Mesendoderm (in vitro differentiated cells): ENCODE measurements around the gene CLDN2.

Experiments
- DNase-seq: peaks from one replicate; pipeline ENCODE4 v3.0.0; 2013
- H2AK5ac ChIP-seq: 2 replicates; pipeline ENCODE4 v1.6.1; 2013; ENCODE audit warnings: low read length, inconsistent platforms
- H2BK120ac ChIP-seq: 2 replicates; pipeline ENCODE4 v1.6.1; 2013; ENCODE audit warnings: low read depth, mild to moderate bottlenecking, low read length, moderate library complexity, mixed read lengths
- H2BK15ac ChIP-seq: replicated peaks from 2 replicates; pipeline ENCODE4 v1.6.1; 2013; ENCODE audit warnings: low read depth, mild to moderate bottlenecking, moderate library complexity
- H2BK5ac ChIP-seq: 2 replicates; pipeline ENCODE4 v1.6.1; 2013; ENCODE audit warnings: low read length, inconsistent platforms
- H3K18ac ChIP-seq: 2 replicates; pipeline ENCODE4 v1.6.1; 2013; ENCODE audit warnings: mild to moderate bottlenecking, low read length, mixed read lengths
- H3K23ac ChIP-seq: one replicate; pipeline ENCODE4 v1.6.1; 2013; ENCODE audit warnings: low read length
- H3K27ac ChIP-seq: 2 replicates; pipeline ENCODE4 v1.5.1; 2013; ENCODE audit warnings: low read depth, mild to moderate bottlenecking, inconsistent platforms, low read length, moderate library complexity
- H3K27me3 ChIP-seq: 2 replicates; pipeline ENCODE4 v1.6.1; 2013; ENCODE audit warnings: low read length, control low read depth, mild to moderate bottlenecking, inconsistent platforms; ENCODE audit not compliant: insufficient read depth, poor library complexity
- H3K36me3 ChIP-seq: 2 replicates; pipeline ENCODE4 v1.6.1; 2013; ENCODE audit warnings: low read length, inconsistent platforms; ENCODE audit not compliant: control insufficient read depth, insufficient read depth
- H3K4ac ChIP-seq: one replicate; pipeline ENCODE4 v1.6.1; 2013; ENCODE audit warnings: low read depth, mild to moderate bottlenecking, low read length, moderate library complexity
- H3K4me1 ChIP-seq: 2 replicates; pipeline ENCODE4 v1.6.1; 2013; ENCODE audit warnings: low read depth, low read length, inconsistent platforms; ENCODE audit not compliant: control insufficient read depth
- H3K4me2 ChIP-seq: 2 replicates; pipeline ENCODE4 v1.6.1; 2013; ENCODE audit warnings: low read length
- H3K4me3 ChIP-seq: 2 replicates; pipeline ENCODE4 v1.5.1; 2013; ENCODE audit warnings: mild to moderate bottlenecking, low read length
- H3K56ac ChIP-seq: one replicate; pipeline ENCODE4 v1.6.1; 2013; ENCODE audit warnings: low read length
- H3K79me1 ChIP-seq: 2 replicates; pipeline ENCODE4 v1.6.1; 2013; ENCODE audit warnings: low read length, inconsistent platforms
- H3K79me2 ChIP-seq: 2 replicates; pipeline ENCODE4 v1.6.1; 2013; ENCODE audit warnings: mild to moderate bottlenecking, low read length; ENCODE audit not compliant: control insufficient read depth, insufficient read depth
- H3K9ac ChIP-seq: 2 replicates; pipeline ENCODE4 v1.6.1; 2013; ENCODE audit warnings: low read length, inconsistent platforms
- H4K5ac ChIP-seq: one replicate; pipeline ENCODE4 v1.6.1; 2013; ENCODE audit warnings: low read length
- H4K8ac ChIP-seq: one replicate; pipeline ENCODE4 v1.6.1; 2013; ENCODE audit warnings: low read depth, mild to moderate bottlenecking, control low read depth, low read length, moderate library complexity
- WGBS: extraction: QIAGEN DNeasy Blood & Tissue Kit; methylation state at CpG from one replicate; pipeline ENCODE4 v1.1.7; 2013; ENCODE audit warnings: low lambda C conversion rate, missing lambda C conversion rate; ENCODE audit not compliant: insufficient coverage; ENCODE audit errors: extremely low coverage; 5-methylcytosine and 5-hydroxymethylcytosine counted together

Gene CLDN2

DNA sequence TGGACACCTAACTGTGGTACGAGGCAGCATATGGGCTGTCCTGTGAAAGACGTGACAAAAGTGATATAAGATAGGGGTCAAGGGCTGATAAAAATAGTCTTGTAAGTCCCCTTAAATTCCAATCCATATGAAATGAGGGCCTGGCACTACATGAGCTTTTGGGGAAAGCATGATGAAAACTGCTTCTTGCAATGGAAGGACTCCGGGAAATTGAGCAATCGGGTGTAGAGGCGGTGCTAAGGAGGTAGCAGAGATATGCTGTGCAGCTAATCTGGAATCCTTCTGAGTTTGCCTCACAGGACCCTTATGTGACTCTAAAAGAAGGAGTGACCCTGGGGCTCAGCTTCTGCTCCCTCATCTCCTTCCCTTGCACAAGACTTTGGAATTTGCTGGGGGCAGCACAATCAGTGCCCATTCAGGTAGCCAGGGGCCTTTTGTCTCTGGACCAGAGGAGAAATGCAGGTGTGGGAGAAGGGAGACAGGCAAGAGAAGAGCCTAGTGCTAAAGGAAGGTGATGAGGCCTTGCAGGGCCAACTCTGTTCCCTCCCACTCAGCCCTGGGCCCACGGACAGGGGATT lies 12.8 kb downstream of the CLDN2 start:
- no CpG with 5 or more reads among the region's 6 CpGs for WGBS
- no peak overlapping the region for H2BK15ac ChIP-seq
- peak overlapping the region; percentile 65 for H4K8ac ChIP-seq
- H3K56ac ChIP-seq, result peak overlapping the region; percentile 82
- H3K23ac ChIP-seq, result no peak overlapping the region
- no peak overlapping the region for H3K4me3 ChIP-seq
- H3K4me2 ChIP-seq, result no peak overlapping the region
- no peaks in the 10 kb centered on the region for H3K36me3 ChIP-seq
- peak overlapping the region; percentile 47 for H3K18ac ChIP-seq
- H3K9ac ChIP-seq, result peak overlapping the region; percentile 50
- H3K27me3 ChIP-seq, result no peaks in the 10 kb centered on the region
- DNase-seq, result peak; percentile 56
- peak overlapping the region; percentile 99 for H2BK5ac ChIP-seq
- no peak overlapping the region for H2AK5ac ChIP-seq
- no peaks in the 10 kb centered on the region for H3K79me2 ChIP-seq
- H3K27ac ChIP-seq, result peak overlapping the region; percentile 94
- H3K4ac ChIP-seq, result peak overlapping the region; percentile 90
- peaks cover 9% of the 10 kb centered on the region for H3K4me1 ChIP-seq
- H3K79me1 ChIP-seq, result no peaks in the 10 kb centered on the region
- no peak overlapping the region for H4K5ac ChIP-seq
- peak overlapping the region; percentile 94 for H2BK120ac ChIP-seq

- no CpG with 5 or more reads among the region's 3 CpGs for WGBS
- H3K4me2 ChIP-seq, result no peak overlapping the region
Observed at GRCh38 chrX:106933538-106933961, 13.3 kb downstream of the CLDN2 start.

GRCh38 chrX:106935175-106935574 lies 15.0 kb downstream of the CLDN2 start:
- Histone ChIP-seq H3K79me1 (no peaks in the 10 kb centered on the region), H3K36me3 (no peaks in the 10 kb centered on the region), H4K8ac (no peak overlapping the region), H2AK5ac (no peak overlapping the region), H3K56ac (peak overlapping the region; percentile 25), H3K79me2 (no peaks in the 10 kb centered on the region), H4K5ac (no peak overlapping the region), H3K4me2 (no peak overlapping the region), H3K4me3 (no peak overlapping the region), H3K9ac (no peak overlapping the region), H3K27ac (no peak overlapping the region), H2BK15ac (no peak overlapping the region), H3K4me1 (peaks cover 9% of the 10 kb centered on the region), H2BK5ac (no peak overlapping the region), H3K18ac (no peak overlapping the region), H2BK120ac (no peak overlapping the region), H3K23ac (no peak overlapping the region), H3K27me3 (no peaks in the 10 kb centered on the region), H3K4ac (no peak overlapping the region)
- no CpG with 5 or more reads among the region's 4 CpGs for WGBS
- DNase-seq, result no peak

More at GRCh38 chrX:106933538-106933961, 13.3 kb downstream of the CLDN2 start:
- H3K9ac ChIP-seq, result peak overlapping the region; percentile 50
- H3K79me2 ChIP-seq, result no peaks in the 10 kb centered on the region
- H4K8ac ChIP-seq, result no peak overlapping the region
- H3K23ac ChIP-seq, result no peak overlapping the region
- H3K27ac ChIP-seq, result peak overlapping the region; percentile 94
- H3K36me3 ChIP-seq, result no peaks in the 10 kb centered on the region
- H3K27me3 ChIP-seq, result no peaks in the 10 kb centered on the region
- H3K4me3 ChIP-seq, result no peak overlapping the region
- peak overlapping the region; percentile 99 for H2BK5ac ChIP-seq
- peak; percentile 91 for DNase-seq
- H2BK15ac ChIP-seq, result no peak overlapping the region
- no peak overlapping the region for H2BK120ac ChIP-seq
- H3K79me1 ChIP-seq, result no peaks in the 10 kb centered on the region
- peak overlapping the region; percentile 82 for H3K56ac ChIP-seq
- no peak overlapping the region for H2AK5ac ChIP-seq
- H3K18ac ChIP-seq, result no peak overlapping the region
- peak overlapping the region; percentile 90 for H3K4ac ChIP-seq
- peaks cover 9% of the 10 kb centered on the region for H3K4me1 ChIP-seq
- no peak overlapping the region for H4K5ac ChIP-seq

DNA sequence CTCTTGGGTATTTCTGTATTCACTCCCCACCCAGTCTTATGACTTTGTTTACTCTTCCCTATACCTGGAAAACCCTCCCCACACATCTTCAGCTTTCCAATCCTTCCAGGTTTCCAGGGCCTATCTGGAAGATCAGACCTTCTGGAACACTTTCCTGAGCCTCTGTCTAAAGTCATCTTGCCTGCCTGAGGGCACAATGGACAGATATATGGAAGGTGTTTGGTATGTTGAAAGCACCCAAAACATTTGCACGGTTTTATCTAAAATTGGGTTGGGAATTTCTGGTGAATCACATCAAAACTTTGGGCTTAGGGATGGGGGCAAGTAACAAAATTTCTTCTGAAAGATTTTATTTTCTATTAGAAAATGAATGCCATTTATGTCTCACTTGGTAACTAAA lies 16.0 kb downstream of the CLDN2 start:
- DNase-seq, result no peak
- H3K36me3 ChIP-seq, result no peaks in the 10 kb centered on the region
- H3K4me2 ChIP-seq, result no peak overlapping the region
- no peak overlapping the region for H3K27ac ChIP-seq
- peak overlapping the region; percentile 39 for H4K8ac ChIP-seq
- no peak overlapping the region for H3K56ac ChIP-seq
- H3K27me3 ChIP-seq, result no peaks in the 10 kb centered on the region
- no peak overlapping the region for H3K9ac ChIP-seq
- H4K5ac ChIP-seq, result no peak overlapping the region
- no peaks in the 10 kb centered on the region for H3K79me2 ChIP-seq
- H2BK5ac ChIP-seq, result no peak overlapping the region
- H3K18ac ChIP-seq, result no peak overlapping the region
- no peaks in the 10 kb centered on the region for H3K79me1 ChIP-seq
- H3K4me3 ChIP-seq, result no peak overlapping the region
- no peak overlapping the region for H2BK15ac ChIP-seq
- no peak overlapping the region for H2BK120ac ChIP-seq
- peaks cover 9% of the 10 kb centered on the region for H3K4me1 ChIP-seq
- H2AK5ac ChIP-seq, result no peak overlapping the region
- H3K23ac ChIP-seq, result no peak overlapping the region
- H3K4ac ChIP-seq, result no peak overlapping the region
- WGBS, result no CpG with 5 or more reads among the region's 1 CpG

GRCh38 chrX:106939566-106939965 lies 19.4 kb downstream of the CLDN2 start:
- H2BK15ac ChIP-seq, result no peak overlapping the region
- WGBS, result no CpG with 5 or more reads among the region's 3 CpGs
- no peak overlapping the region for H3K23ac ChIP-seq

DNA sequence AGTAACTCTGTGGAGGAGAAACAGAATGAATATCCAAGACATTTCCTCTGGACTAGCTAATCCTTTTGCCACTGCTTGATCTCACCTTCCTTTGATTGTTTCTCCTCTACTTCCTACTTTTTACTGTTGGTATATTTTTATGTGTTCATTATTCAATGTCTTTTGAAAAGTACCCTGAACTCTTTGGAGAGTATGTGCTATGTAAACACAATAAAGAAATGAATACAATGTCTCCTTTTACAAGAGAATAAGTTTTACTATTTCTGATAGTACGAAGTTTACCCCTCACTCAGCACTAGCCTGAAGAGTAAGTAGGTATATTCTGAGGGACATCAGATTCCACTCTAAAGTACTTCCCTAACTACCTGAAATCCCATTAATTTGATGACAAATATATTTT lies 19.9 kb downstream of the CLDN2 start:
- Histone ChIP-seq H3K56ac (no peak overlapping the region), H3K4me2 (no peak overlapping the region), H3K79me1 (no peaks in the 10 kb centered on the region), H2AK5ac (no peak overlapping the region), H4K8ac (no peak overlapping the region), H3K23ac (no peak overlapping the region), H3K4me3 (no peak overlapping the region), H3K4ac (no peak overlapping the region), H3K79me2 (no peaks in the 10 kb centered on the region), H3K36me3 (no peaks in the 10 kb centered on the region), H3K9ac (no peak overlapping the region), H3K18ac (no peak overlapping the region), H3K27me3 (no peaks in the 10 kb centered on the region), H4K5ac (no peak overlapping the region), H2BK15ac (no peak overlapping the region), H2BK120ac (no peak overlapping the region), H3K27ac (no peak overlapping the region), H3K4me1 (no peaks in the 10 kb centered on the region), H2BK5ac (no peak overlapping the region)
- no CpG with 5 or more reads among the region's 1 CpG for WGBS
- no peak for DNase-seq

More at GRCh38 chrX:106939566-106939965, 19.4 kb downstream of the CLDN2 start:
- Histone ChIP-seq H3K4me3 (no peak overlapping the region), H3K4ac (no peak overlapping the region), H2AK5ac (no peak overlapping the region), H3K18ac (no peak overlapping the region), H4K8ac (no peak overlapping the region), H2BK120ac (no peak overlapping the region), H3K79me1 (no peaks in the 10 kb centered on the region), H3K79me2 (no peaks in the 10 kb centered on the region), H3K27ac (no peak overlapping the region), H3K4me2 (no peak overlapping the region), H3K4me1 (no peaks in the 10 kb centered on the region), H4K5ac (no peak overlapping the region), H3K36me3 (no peaks in the 10 kb centered on the region), H3K9ac (no peak overlapping the region), H3K56ac (peak overlapping the region; percentile 7), H2BK5ac (no peak overlapping the region), H3K27me3 (no peaks in the 10 kb centered on the region)
- DNase-seq, result no peak
